HG03108 (cell line): ENCODE measurements around the gene PRKN.

Source experiments
- ATAC-seq: cut with Tn5 transposase; IDR thresholded peaks from one replicate; pipeline ENCODE4 v1.9.1; 2021; ENCODE audit warnings: moderate library complexity; ENCODE audit not compliant: unreplicated experiment

The PRKN gene

DNA sequence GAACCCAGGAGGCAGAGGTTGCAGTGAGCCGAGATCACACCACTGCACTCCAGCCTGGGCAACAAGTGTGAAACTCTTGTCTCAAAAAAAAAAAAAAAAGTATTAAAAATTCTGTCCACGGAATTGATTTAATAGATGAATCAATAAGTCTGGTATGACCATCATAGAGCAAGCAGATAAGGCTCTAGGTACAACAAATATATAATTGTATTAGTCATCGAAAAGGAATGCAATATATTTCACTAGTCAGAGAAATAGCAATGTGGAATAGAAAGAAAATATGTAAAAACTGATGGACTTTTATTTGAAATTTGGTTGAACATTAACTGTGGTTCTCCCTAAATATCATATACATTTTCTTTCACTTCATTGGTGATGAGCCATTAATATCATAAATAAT is 976.9 kb downstream of the PRKN start:
- ATAC-seq: no peak

DNA sequence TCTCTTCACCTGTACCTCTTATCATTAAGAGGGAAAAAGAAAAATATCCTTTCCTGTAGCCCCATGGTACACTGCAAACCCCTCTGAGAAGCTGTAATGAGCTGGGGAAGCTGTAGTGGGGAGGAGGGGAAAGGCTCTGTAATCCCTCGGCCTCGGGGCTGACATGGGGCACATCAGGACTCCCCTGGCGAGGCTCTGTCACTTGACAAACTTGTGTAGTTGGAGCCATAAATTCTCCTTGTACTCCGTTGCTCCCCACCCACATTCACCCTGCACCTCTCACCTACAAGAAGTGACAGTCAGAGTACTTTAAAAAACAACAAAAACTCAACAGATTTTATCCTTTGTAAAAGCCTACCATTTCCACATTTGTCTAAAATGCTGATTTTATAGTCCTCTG is 978.0 kb downstream of the PRKN start:
- ATAC-seq: no peak

DNA sequence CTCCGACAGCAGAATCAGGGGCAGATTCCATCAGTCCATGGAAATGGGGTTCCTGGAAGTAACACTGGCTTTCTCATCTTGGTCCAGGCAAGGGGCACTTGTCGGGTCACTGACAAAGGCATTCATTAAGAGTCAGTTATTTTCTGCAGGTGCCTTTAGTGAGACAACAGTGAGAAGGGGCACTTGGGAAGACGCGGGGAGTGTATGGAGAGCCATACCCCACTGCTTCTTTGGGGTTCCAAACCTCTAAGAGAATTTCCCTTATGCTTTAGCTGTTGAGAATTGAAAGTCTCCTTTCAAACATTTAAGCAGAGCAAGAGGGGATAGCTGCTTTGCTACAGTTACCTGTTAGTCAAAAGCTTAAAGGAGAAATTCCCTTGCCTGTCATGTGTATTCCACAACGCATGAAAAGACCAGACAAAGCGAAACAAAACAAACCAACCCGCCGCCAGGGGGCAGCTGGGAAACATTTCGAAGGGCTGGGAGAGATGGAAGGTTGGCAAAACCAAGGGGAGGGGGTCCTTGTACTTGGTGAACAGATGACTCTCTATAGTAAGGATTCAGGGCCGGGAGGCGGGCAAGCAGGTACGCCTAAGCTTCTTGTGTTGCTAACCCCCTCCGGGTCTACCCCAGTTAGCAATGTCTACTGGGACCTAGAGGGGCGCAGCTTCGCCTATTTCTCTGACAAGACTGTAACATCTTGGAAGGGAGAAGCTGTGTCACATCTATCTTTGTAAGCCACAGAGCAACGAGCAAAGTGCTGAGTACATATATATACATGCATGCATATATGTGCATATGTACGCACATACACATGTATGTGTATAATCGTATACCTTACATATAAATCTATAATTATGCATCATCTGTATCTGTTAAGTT is 978.8 kb downstream of the PRKN start:
- no peak for ATAC-seq

DNA sequence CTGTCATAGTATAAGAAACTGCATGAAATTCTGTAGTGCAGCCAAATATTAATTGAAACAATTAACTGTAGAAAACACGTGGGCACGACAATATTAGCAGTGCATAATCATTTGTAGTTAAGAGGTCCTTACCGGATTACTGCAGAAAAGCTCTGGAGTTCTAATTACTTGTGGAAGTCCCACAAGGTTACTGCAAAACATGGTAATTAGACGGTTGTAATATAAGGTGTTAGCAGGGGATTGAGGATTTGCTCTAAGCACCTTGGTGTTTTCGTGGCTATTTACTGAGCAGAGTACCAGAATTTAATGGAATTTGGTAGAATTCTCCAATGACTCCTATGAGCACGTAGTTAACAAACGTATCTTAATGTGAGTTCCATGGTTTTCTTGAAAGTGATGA is 980.1 kb downstream of the PRKN start:
- ATAC-seq: no peak

DNA sequence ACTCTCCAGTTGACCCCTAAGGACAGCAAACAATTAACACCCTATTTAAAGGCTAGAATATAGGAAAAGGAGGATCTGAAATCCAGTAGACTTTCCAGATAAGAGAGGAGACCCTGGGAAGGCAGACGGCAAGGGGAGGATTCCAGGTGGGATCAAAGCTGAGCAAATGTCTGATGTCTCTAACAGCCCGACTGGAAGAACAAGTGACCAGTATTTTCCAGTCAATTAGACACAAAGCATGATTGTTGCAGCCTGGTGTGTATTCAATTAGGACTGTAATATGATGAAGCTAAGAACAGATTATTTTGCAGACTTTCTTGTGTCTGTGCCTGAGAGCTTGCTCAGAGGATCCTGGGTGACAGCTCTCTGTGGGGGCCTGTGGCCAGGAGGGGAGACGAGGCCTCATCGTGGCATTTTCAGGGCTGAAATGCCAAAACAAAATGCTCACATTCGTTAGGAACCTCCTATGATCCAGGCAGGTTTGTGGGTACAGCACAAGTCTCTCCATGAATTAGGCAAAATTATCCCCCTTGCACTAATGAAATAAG is 981.9 kb downstream of the PRKN start:
- ATAC-seq: no peak

- ATAC-seq: no peak
These were observed 982.4 kb downstream of the PRKN start for GRCh38 chr6:161745128-161745527.

DNA sequence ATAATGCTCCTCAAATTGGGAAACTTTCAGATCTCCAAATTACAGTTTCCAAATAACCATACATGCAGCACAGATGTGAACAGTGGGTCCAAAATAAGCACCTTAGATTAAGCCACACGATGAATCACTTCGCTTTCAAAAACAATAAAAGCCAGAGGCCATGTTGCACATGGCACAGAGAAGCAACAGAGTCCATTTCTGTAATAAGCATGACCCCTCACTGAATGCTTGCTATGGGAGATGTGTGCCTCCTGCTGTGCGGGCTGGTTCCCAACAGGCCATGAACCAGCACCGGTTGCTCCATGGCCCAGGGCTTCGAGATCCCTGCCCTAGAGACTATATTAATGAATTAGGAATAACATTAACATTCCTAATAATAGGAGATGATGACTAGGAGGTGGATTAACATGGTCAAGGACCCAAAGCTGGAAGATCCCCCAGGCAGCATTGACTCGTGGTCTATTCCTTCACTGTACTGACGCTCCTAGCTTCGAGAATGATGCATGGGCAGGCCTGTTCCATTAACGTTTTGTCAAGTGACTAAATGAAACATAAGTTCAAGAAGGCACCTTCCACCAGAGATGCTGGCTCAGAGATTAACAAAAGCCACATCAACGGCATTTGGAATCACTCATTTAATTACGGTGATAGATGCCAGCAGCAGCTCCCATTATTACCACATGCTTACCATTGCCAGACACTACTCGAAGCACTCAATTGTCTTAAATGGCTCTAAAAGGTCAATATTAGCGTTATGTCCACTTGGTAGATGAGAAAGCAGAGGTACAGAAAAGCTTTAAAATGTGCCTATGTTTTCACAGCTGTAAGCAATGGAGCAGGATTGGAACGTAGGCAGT is 983.1 kb downstream of the PRKN start:
- no peak for ATAC-seq

GRCh38 chr6:161743509-161744178 is 983.9 kb downstream of the PRKN start:
- ATAC-seq: no peak

DNA sequence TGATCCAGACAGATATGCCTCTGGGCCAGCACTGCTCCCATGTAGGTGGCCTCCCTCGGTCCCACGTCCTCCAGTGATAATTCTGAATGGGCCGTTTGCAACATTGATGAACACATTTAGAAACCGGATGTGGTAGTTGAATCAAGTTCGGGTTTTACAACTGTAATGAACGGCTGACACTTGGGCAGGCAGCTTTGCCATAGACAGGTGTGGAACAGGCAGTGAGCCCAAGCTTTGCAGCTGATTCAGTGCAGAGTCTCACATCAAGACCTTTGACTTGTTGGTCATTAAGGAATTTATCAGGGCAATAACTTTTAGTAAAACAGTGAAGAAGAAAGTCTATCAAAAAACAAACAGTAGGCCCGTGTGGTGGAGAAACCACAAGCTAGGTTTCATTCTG is 987.1 kb downstream of the PRKN start:
- no peak for ATAC-seq

GRCh38 chr6:161736781-161737292 is 990.7 kb downstream of the PRKN start:
- ATAC-seq: no peak

DNA sequence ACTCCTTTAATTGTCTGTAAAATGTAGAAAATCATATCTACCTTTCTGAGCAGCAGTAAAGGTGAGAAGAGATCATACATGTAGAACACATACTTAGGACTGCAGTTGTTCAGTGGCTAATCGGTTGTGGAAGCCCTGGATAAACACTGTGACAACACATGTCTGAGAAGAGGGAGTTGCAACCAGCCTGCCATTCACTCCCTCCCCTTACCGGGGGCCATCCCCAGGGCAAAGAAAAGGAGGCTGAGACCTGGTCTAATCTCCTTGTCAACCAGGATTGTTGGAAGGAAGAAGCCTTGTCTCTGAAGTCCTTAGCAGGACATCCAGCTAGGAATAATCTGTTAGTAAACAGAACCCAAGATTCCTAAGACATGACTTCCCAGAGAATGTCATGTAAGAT is 991.2 kb downstream of the PRKN start:
- ATAC-seq: no peak

DNA sequence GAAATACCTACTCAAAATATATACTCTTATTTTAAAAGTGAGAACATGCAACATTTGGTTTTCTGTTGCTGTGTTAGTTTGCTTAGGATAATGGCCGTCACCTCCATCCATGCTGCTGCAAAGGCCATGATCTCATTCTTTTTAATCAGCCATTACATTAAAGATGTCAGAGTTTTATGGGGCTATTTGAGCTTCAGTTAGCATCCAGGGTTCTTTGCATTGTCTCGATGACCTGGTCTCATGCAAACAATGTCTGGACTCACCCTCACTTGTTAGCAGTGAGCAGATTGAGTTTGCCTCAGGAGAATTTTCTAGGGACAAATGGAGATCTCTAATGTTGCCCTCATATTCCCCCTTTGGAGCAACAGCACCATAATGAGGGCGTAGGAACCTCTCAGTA is 995.0 kb downstream of the PRKN start:
- no peak for ATAC-seq

DNA sequence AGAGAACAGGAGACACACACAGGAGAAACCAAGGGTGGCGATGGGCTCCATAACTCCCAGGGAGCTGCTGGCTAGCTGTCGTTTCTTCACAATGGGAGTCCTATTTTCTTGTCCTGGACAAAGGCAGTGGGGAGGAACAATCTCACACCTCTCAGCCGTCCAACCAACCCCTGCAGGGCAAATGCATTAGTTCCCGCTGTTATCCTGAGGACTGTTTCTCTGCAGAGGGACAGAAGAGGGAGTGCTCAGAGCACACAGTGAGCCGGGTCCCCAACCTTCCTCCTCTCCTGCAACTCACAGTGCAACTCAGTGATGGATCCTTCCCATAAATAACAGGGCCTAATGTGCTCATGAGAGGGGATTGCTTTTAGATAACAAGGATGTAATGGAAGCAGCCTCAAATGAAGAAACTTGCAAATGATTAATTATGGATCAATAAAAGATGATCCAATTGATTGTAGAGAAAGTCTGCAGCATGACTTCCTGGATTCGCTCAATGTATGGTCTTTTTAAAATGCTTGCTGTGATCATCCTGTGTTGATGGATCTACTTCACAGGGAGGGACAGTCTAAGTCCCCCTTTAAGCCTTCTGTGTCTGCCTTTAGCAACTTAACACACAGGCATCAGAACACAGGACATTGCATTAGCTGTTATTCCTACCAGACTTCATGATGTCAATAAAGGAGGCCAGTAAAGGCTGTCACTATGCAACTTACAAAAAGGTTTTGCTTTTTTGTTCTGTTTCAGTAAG is 1000.3 kb downstream of the PRKN start:
- ATAC-seq: no peak

- ATAC-seq: no peak
These were observed 1005.2 kb downstream of the PRKN start for GRCh38 chr6:161722394-161722793.

DNA sequence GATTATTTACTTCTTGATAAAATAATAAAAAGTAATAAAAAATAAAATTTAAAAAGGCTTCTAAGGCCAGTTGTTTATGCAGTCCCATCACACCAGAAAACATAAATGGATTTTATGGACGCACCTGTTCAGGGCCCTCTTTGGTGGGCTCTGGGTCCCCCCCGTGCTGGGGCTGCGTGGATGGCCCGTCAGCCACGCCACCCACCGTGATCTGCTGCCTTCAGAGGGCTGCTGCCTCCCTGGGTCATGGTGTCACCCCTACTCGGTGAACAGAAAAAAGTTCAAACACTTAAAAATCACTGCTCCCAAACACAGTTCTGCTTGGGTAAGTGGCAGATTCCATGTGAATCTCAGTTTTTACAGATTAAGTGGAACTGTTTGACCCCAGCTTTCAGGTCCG is 1006.1 kb downstream of the PRKN start:
- ATAC-seq: no peak

DNA sequence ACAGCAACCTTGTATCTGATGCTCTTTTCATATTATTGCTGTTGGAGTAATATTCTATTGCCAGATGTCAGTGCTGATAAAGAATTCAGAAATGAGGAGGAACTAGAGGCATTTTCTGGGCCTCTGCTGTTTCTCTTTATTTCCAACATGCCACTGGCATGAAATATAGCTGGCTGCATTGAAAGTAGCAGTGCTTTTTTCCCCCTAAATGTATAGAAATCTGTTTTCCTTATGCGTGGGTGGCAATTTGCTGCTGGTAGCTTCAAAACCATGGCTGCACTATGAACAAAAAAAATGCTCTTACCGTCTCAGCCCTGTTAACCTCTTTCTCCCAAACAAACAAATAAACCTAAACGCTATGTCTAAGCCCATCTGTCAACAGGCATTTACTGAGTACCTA is 1011.4 kb downstream of the PRKN start:
- ATAC-seq: no peak

GRCh38 chr6:161711938-161712337 is 1015.6 kb downstream of the PRKN start:
- ATAC-seq: no peak

DNA sequence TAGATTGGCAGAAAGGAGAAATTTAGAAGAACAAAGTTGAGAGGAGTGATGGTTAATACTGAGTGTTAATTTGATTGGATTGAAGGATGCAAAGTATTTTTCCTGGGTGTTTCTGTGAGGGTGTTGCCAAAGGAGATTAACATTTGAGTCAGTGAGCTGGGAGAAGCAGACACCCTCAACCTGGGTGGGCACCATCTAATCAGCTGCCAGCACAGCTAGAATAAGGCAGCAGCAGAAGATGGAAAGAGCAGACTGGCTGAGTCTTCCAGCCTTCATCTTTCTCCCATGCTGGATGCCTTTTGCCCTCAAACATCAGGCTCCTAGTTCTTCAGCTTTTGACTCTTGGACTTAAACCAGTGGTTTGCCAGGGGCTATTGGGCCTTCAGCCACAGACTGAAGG is 1016.1 kb downstream of the PRKN start:
- ATAC-seq: no peak

DNA sequence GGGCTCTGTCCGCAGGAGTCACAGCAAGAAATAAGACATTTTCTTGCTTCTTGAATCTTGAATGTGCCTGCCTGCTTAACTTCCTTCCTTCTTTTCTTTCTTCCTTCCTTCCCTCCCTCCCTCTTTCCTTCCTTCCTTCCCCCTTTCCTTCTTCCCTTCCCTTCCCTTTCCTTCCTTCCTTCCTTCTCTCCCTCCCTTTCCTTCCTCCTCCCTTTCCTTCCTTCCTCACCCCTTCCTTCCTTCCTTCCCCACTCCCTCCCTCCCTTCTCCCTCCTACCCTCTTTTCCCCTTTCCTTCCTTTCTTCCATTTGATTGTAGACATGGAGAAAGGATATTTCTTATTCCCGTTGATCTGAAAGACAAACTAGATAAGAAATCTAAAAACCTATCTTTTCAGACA is 1016.9 kb downstream of the PRKN start:
- ATAC-seq: no peak

DNA sequence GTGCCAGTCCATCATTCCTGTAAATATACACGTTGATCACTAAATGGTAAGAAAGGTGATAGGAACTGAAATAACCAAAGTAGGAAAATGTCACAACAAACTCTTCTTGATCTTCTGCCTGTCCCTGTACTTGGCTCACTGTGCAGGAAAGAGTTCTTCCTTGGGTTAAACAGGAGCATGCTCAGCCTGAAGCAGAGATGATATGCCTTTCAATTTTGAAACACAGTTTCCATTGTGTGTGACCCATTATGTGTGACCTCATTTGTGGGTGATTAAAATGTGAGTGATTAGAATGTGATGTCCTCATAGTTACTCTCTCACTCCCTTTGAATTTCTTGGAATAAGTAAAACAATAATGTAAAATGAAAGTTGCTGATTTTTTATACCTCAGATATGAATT is 1026.5 kb downstream of the PRKN start:
- no peak for ATAC-seq
